Activated gamma-delta T cell treated with anti-CD3 and anti-CD28 coated beads, Interleukin-2, amount 50 U/mL, for 16 hours (primary cell): ENCODE results near the gene DMAP1.
"Not testable (repeated sequence)": the region's sequence is repeated elsewhere in the genome, so short reads cannot be mapped to it uniquely, and the experiment has no call there.

Experiments
- DNase-seq: peaks from one replicate; pipeline ENCODE4 v3.0.0-alpha.2; 2020; ENCODE audit warnings: low read depth

The DMAP1 gene, protein sequence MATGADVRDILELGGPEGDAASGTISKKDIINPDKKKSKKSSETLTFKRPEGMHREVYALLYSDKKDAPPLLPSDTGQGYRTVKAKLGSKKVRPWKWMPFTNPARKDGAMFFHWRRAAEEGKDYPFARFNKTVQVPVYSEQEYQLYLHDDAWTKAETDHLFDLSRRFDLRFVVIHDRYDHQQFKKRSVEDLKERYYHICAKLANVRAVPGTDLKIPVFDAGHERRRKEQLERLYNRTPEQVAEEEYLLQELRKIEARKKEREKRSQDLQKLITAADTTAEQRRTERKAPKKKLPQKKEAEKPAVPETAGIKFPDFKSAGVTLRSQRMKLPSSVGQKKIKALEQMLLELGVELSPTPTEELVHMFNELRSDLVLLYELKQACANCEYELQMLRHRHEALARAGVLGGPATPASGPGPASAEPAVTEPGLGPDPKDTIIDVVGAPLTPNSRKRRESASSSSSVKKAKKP

DNA sequence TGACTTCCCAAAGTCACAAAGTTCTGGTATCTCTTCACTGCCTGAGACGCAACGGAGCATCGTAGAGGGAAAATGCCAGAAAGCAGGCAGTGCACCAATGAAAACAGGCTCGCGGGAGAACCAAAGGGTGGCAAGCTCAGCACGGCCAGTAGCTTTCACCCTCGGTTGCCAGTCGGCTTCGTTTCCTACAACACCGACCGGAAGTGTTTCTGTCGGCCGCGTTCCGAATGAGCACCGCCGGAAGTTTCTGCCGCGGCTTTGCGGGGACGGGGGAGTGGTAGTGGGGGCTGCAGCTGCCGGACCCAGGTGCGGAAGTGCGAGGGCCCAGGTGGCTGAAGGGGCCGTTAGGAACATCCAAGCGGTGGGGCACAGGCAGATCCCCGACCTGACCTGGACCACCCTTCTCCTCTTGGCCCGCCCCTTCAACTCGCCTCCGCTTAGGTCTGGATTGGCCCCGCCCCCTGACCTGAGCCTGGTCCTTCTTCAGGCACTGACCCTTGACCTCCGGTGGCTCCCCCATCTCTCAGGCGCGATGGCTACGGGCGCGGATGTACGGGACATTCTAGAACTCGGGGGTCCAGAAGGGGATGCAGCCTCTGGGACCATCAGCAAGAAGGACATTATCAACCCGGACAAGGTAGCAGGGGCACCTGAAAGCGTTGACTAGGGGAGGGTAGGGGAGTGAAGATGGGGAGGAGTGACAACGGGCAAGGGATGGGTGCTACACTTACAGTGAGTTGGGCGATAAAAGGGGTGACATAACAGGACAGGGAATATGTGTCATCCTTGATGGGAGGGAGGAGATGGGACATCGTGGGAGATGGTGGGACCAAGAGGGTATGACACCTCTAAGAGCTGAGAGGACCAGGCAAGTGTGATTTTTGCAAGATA is at the start of gene DMAP1:
Gene DMAP1, plus strand, starts transcription at position 250 of the 891 bp plus-strand sequence. Its CDS starts 283 bp downstream, at position 533.
- DNase-seq: peak; percentile 76

GRCh38 chr1:44168520-44169098 is 44.7 kb upstream of the DMAP1 start:
- DNase-seq: no peak

DNA sequence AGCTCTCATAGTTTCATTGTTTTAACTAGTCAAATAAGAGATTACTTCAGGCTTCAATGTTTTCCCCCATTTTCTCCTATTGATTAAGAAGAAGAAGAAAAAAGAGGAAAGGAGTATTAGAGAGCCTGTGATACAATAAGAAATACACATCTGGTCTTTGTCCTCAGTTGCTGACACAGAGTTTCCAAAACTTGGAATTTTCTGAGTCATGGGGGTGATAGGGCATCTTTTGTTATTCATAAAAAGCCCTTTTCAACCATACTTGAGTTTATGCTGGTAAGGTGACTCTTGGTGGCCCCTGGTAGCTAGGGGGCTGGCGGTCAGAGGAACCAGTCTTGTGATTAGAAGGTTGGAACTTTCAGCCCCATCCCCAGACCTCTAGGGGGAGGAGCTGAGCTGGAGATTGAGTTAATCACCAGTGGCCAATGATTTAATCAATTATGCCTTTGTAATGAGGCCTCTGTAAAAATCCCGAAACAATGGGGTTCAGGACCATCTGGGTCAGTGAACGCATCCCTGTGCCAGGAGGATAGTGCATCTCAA is 42.9 kb upstream of the DMAP1 start:
- no peak for DNase-seq

DNA sequence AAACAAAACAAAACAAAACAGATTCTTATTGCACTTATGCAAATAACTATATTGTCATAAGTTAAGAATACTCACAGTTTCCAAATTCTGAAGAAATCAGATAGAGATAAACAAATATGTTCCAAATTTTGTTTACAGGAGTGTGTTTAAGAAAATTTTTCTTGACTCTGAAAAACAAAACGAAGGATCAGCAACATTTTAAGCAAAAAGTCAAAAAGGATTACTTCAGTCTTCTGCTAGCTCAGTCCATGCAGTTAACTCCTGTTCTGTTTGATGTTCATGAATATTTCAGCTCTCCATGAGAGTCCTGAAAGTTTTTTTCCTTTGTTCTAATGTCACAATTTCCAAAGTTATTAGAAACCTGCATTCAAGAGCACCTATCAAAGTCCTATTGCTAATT is 38.6 kb upstream of the DMAP1 start:
- DNase-seq: no peak

DNA sequence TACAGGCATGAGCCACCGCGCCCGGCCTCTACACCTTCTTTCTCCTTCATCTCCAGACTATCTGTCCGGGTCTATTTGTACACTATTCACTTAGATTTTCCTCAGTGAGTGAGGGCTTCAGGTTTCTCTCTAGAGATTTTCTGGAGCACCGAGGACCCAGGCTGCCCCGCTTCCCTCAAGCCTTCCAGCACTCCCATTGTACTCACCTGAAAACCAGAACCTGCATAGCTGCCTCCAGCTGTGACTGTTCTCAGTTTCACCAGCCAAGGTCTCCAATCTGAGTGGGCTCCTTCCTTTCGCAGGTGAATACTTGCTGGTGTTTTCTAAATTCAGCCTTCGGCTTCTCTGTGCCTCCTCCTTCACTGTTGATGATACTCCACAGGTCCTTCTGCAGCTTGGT is 12.9 kb upstream of the DMAP1 start:
- no peak for DNase-seq

DNA sequence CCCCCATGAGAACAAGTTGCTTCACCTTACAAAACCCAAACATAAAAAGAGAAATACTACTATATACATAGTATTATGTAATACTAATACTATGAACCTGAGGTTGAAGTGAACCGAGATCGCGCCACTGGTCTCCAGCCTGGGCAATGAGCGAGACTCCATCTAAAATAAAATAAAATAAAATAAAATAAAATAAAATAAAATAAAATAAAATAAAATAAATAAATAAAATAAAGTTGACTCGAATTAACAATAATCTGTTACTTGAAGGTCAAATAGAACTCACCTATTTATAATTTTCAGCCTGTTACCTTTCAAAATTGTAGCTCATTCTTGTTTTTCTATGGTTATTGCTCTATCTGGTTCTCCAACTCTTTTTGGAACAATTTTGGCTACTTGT is 6.7 kb upstream of the DMAP1 start:
- not testable (repeated sequence) for DNase-seq

DNA sequence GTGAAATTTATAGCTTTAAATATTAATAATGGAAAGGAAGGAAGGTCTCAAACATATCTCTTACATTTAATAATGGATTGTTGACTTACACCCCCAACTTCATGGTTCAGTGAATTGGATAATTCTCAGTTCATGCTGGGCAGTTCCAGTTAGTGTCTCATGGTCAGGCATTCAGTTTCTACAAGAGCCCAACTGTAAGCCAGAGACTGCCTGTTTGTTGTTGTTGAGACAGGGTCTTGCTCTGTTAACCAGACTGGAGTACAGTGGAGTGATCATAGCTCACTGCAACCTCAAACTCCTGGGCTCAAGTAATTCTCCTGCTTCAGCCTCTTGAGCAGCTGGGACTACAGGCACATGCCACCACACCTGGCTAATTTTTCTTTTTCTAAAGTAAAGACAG is 5.0 kb upstream of the DMAP1 start:
- DNase-seq: no peak

DNA sequence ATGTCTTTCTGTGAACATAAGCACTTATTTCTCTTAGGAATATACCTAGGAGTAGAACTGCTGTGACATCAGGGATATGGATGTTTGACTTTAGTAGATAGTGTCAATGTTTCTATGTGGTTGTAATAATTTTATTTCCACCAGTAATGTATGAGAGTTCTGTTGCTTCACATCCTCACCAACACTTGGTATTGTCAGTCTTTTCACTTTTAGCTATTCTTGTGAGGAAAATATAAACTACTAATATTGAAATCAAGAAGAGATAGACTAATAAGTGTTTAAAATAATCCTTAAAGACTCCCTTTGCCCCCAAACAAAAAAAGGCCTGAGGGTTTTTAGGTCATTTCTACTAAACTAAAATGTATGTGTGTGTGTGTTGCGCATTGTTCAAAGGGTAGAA is 2.7 kb upstream of the DMAP1 start:
- no peak for DNase-seq

DNA sequence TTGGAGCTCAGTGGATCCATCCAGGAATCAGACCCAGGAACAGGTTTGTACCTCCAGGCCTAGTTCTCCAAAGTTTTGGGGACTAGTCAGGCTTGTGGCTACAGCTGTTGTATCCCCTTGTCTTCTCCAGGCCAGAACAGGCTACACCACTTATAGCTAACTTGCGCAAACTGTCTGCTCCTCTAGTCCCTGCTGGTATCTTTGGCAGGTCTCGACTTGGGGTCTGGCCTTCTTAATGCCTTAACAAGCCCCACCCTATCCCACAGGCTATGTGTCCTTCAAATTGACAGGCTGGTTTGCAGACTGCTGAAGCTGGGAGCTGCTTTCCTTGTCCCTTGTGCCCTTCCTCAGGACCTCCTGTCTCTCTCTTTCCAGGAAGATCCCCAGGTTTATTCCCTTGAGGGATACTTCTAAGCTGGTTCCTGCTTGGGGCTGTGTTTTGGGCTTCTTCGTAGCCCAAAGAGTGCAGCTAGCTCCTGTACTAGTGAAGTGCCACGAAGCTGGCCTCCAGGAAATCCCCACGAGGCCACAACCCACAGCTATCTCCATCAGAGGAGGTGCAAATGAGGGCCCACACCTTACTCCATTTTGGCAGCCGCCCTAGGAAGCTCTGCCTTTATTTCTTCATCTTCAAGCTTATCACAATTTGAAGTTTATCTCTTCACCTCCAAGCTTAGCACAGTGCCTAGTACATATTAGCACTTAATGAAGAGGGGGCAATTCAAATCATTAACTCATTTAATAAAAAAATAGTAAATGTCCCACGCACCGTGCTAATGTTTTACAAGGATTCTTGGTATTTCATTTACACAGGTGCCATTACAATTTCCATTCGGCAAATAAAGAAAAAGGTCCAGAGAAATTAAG is 683 bp upstream of the DMAP1 start:
- peak; percentile 12 for DNase-seq

GRCh38 chr1:44217809-44218410 is 4.6 kb downstream of the DMAP1 start:
- DNase-seq: peak; percentile 62

GRCh38 chr1:44218503-44219300 is 5.4 kb downstream of the DMAP1 start:
- DNase-seq: no peak

DNA sequence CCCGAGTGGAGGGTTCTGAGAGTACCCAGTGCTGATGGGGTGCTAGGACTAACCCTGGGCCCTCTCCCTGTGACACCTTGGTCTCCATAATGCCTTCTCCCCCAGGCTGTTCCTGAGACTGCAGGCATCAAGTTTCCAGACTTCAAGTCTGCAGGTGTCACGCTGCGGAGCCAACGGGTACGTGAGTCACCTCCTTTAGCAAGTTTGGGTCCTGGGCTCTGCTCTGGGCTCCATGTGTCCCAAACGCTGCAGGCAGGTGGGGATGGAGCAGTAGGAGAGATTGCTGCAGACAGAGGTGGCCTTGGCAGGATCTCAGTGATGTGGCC is 6.0 kb downstream of the DMAP1 start:
- no peak for DNase-seq

DNA sequence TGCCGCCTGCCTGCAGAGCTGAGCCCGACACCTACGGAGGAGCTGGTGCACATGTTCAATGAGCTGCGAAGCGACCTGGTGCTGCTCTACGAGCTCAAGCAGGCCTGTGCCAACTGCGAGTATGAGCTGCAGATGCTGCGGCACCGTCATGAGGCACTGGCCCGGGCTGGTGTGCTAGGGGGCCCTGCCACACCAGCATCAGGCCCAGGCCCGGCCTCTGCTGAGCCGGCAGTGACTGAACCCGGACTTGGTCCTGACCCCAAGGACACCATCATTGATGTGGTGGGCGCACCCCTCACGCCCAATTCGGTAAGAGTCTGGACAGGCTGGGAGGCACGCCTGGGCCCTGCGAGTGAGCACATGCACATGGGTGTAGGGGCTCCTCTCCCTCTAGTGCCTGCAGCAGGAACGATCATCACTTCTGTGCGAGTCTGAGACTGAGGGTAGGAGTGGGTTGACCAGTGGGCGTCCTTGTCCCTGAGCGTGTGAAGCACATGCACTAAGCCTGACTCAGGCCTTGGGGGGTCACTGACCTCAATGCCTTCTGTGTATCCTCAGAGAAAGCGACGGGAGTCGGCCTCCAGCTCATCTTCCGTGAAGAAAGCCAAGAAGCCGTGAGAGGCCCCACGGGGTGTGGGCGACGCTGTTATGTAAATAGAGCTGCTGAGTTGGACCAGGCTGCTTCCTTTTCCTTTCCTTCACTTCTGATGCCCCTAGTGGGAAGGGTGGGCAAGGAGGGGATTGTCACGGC is 6.9 kb downstream of the DMAP1 start:
- DNase-seq: no peak

DNA sequence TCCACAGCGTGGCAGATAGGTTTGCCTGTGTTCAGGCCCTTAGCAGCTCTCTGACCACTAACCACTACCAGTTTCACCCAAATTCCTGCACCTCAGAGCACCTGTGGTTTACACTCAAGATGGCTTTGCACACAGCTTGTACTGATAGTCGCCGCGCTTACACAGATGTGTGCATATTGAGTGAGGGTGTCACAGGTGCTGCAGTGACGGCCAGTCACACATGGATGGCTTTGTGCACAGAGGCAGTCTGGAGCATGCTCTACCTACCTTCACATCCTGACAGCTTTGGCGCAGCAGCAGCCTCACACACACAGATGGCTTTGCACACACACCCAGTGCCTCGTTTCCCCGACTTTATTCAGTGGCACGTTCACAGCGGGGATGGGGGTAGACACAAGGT is 7.5 kb downstream of the DMAP1 start:
- no peak for DNase-seq

GRCh38 chr1:44221769-44222168 is 8.5 kb downstream of the DMAP1 start:
- DNase-seq: no peak

DNA sequence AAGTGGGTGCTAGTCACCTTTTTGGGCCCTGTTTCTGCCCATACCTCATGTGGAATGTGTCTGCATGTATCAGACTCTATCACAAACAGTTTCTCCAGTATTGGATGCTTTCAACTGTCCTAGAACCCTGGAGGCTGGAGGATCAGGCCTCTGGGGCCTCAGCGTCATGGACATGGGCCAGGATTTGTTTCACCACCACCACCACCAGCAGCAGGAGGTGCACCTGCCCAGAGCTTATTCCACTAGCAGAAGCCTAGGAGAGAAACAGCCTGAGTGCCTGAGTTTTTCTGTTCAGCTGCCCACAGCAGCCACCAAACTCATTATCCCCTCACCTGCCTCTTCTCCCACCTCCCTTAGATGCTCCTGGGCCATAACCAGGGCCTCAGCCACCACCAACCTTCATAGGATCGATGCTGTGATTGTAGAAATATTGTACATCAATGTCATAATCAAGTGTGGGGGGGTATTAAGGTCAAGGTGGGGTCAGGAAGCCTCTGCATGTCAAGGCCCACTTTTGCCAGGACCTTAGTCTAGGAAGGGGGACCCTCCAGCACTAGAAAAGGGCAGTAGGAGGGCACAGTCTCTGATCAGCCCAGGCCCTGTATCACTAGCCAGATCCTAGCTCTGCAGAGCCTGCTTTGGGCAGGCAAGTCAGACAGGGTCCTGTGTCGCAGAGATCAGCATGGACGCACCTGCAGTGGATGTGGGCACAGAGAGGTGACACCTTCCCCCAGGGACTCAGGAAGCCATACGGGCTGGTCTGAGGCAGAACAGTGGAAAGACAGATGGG is 9.3 kb downstream of the DMAP1 start:
- no peak for DNase-seq

DNA sequence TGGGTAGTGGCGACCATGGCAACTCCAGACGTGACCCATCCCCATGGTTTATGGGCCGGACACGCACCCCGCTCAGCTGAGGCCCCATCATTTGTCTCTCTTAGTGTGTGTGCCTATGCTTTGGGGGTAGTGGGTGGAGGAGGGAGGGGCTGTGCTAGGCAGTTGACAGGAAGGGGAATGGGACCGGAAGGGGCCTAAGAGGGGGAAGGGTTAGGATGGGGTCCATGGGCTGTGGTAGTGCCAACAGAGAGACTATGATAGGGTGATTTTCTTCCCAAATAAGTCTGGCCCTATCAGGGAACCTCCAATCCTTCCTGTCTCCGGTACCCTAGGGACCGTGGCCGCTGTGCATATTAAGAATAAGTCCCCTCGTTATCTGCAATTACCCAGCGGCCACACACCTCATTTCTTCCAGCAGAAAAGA is 9.9 kb downstream of the DMAP1 start:
- no peak for DNase-seq

- DNase-seq: no peak
Observed at GRCh38 chr1:44225761-44226160, 12.5 kb downstream of the DMAP1 start.

DNA sequence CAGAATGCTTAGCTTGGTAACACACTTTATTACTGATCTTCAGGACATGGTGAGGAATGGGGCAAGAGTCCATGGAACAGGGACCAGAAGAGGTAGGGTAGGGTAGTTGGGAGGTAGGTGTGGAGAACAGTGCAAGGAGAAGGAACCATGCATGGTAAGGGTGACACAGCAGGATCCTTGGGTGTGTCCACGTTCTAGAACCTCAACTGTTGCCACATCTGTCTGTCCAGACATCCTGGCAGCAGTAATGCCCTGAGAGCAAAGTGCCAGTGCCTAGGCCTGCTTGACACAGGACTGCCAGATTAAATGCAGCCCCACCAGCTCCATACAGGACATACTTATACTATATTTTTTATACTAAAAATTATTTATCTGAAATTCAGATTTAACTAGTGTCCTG is 13.9 kb downstream of the DMAP1 start:
- no peak for DNase-seq
